A549 (cell line): ENCODE results near the gene IGF1R. TPM values are rescaled to one million over a fixed set of nuclear protein-coding genes. Genes with fewer than 3 reads are reported as not detected.

ENCODE experiments used
- ATAC-seq, 2 experiments: fragments of 200-7000 bp in 1 of 2; fragments of >200 bp in 1 of 2; cut with Nextera tagmentation in 1 of 2; cut with Tn5 transposase in 1 of 2; 3 replicates each; pipeline versions ENCODE4 v1.8.0 to v1.9.1; 2018 to 2020; ENCODE audit warnings: mild to moderate bottlenecking in 1 of 2, moderate library complexity in 1 of 2
- CTCF ChIA-PET: fragments of 300-600 bp; sonication (Branson Sonifier 250); formaldehyde crosslinking; extraction: SDS; loops from one replicate; lab custom pipeline; 2021; ENCODE audit warnings: antibody characterized with exemption, inconsistent platforms; lab: Yijun Ruan, JAX
- POLR2A ChIA-PET: fragments of 350-600 bp; formaldehyde crosslinking; extraction: SDS; loops from one replicate; lab custom pipeline; 2021; ENCODE audit warnings: antibody characterized with exemption, inconsistent platforms; lab: Yijun Ruan, JAX
- DNase-seq, 2 experiments: peaks; one replicate each; pipeline versions ENCODE4 v3.0.0 to v3.0.0-alpha.2; 2011 to 2016; ENCODE audit warnings: low read depth in 1 of 2, low spot score in 1 of 2
- FAIRE-seq: peaks from 2 replicates; lab custom pipeline; 2011; peaks lifted over from hg19 to GRCh38; lab: Jason Lieb, UNC
- H3K27ac ChIP-seq, 2 experiments: fragments of >200 bp; sonication (Bioruptor Twin); formaldehyde crosslinking; 3 replicates each; pipeline ENCODE4 v1.5.1; 2016 to 2017
- H3K4me1 ChIP-seq: fragments of >200 bp; sonication (Bioruptor Twin); formaldehyde crosslinking; 3 replicates; pipeline ENCODE4 v1.6.1; 2016
- H3K4me2 ChIP-seq: fragments of >200 bp; sonication (Bioruptor Twin); formaldehyde crosslinking; 3 replicates; pipeline ENCODE4 v1.6.1; 2016
- H3K4me3 ChIP-seq: fragments of >200 bp; sonication (Bioruptor Twin); formaldehyde crosslinking; 3 replicates; pipeline ENCODE4 v1.5.1; 2016
- H3K9me3 ChIP-seq: fragments of >200 bp; sonication (Bioruptor Twin); formaldehyde crosslinking; 3 replicates; pipeline ENCODE4 v1.6.1; 2016
- CEBPB ChIP-seq, 2 experiments: fragments of >200 bp in 1 of 2; sonication (Bioruptor Twin) in 1 of 2; formaldehyde crosslinking in 1 of 2; IDR thresholded peaks; 2 replicates each; pipeline ENCODE4 v1.6.1; 2012 to 2016
- EHF ChIP-seq: fragments of 250-450 bp; sonication (Bioruptor Pico); IDR thresholded peaks from 2 replicates; pipeline ENCODE4 v1.5.0; 2020; ENCODE audit warnings: mild to moderate bottlenecking
- ELK1 ChIP-seq: fragments of 150-350 bp; IDR thresholded peaks from 2 replicates; pipeline ENCODE4 v1.6.1; 2014; ENCODE audit warnings: low read depth, mild to moderate bottlenecking, low read length
- EP300 ChIP-seq, 2 experiments: fragments of >200 bp; sonication (Bioruptor Twin); formaldehyde crosslinking; IDR thresholded peaks; 2 replicates in 1 of 2; 3 replicates in 1 of 2; pipeline ENCODE4 v1.6.1; 2016 to 2017
- HDAC2 ChIP-seq: fragments of 200-600 bp; sonication (generic); IDR thresholded peaks from 2 replicates; pipeline ENCODE4 v1.6.1; 2016
- HOXA7 ChIP-seq: fragments of 250-450 bp; sonication (Bioruptor Pico); IDR thresholded peaks from 2 replicates; pipeline ENCODE4 v1.5.0; 2020; ENCODE audit warnings: mild to moderate bottlenecking, moderate library complexity
- JUN ChIP-seq, 2 experiments: fragments of >200 bp; sonication (Bioruptor Twin); formaldehyde crosslinking; IDR thresholded peaks; 2 replicates in 1 of 2; 3 replicates in 1 of 2; pipeline ENCODE4 v1.6.1; 2016 to 2017
- MAX ChIP-seq: IDR thresholded peaks from 2 replicates; pipeline ENCODE4 v1.6.1; 2012
- MAZ ChIP-seq: fragments of 150-350 bp; IDR thresholded peaks from 2 replicates; pipeline ENCODE4 v1.6.1; 2014; ENCODE audit warnings: antibody characterized with exemption, low read depth, low read length, borderline replicate concordance
- NFE2L2 ChIP-seq: fragments of 150-350 bp; conservative IDR thresholded peaks from 2 replicates; pipeline ENCODE4 v1.6.1; 2014; ENCODE audit warnings: low read length
- NPAS2 ChIP-seq: fragments of 250-450 bp; sonication (Bioruptor Pico); IDR thresholded peaks from 2 replicates; pipeline ENCODE4 v1.8.0; 2022; ENCODE audit warnings: mild to moderate bottlenecking, moderate library complexity, borderline replicate concordance
- PHF8 ChIP-seq: fragments of 200-600 bp; sonication (generic); IDR thresholded peaks from 2 replicates; pipeline ENCODE4 v1.6.1; 2016; ENCODE audit warnings: low read depth, mild to moderate bottlenecking, antibody characterized with exemption, moderate library complexity, borderline replicate concordance
- POLR2AphosphoS2 ChIP-seq: conservative IDR thresholded peaks from 2 replicates; pipeline ENCODE4 v1.6.1; 2012; ENCODE audit warnings: low read length, improper control_type of control experiment, inconsistent platforms
- REST ChIP-seq: fragments of 200-600 bp; sonication (generic); IDR thresholded peaks from 2 replicates; pipeline ENCODE4 v1.6.1; 2016; ENCODE audit warnings: antibody characterized with exemption, mild to moderate bottlenecking, moderate library complexity
- RNF2 ChIP-seq: fragments of 200-600 bp; sonication (generic); IDR thresholded peaks from 2 replicates; pipeline ENCODE4 v1.6.1; 2016; ENCODE audit warnings: low read depth, mild to moderate bottlenecking, antibody characterized with exemption, moderate library complexity, borderline replicate concordance
- TFCP2L1 ChIP-seq: fragments of 250-450 bp; sonication (Bioruptor Pico); IDR thresholded peaks from 2 replicates; pipeline ENCODE4 v1.5.0; 2021; ENCODE audit warnings: mild to moderate bottlenecking
- ZC3H11A ChIP-seq: fragments of 450-650 bp; IDR thresholded peaks from 2 replicates; pipeline ENCODE4 v1.6.1; 2014; ENCODE audit warnings: antibody characterized with exemption, mild to moderate bottlenecking
- ZFP36 ChIP-seq: fragments of 450-650 bp; IDR thresholded peaks from 2 replicates; pipeline ENCODE4 v1.6.1; 2014; ENCODE audit warnings: borderline replicate concordance; ENCODE audit not compliant: partially characterized antibody
- WGBS: methylation state at CpG from one replicate; pipeline ENCODE4 v1.1.6; 2017; ENCODE audit errors: missing lambda C conversion rate; 5-methylcytosine and 5-hydroxymethylcytosine counted together
- polyA plus RNA-seq, 4 experiments: library from polyadenylated mRNA; depleted of rRNA in 3 of 4; stranded (reverse); fragments of >200 nt; fragmentation: RNase III in 1 of 4; extraction: RNeasy Plus Mini Kit Qiagen cat#74134 plus additional on column Dnase treatment in 1 of 4; gene quantifications; 2 replicates in 3 of 4; 3 replicates in 1 of 4; pipeline ENCODE4 v1.2.3, GENCODE V29; 2011 to 2017
- TF ChIP-seq, protein P1 (sequence below): fragments of 250-450 bp; sonication (Bioruptor Pico); IDR thresholded peaks from 2 replicates; pipeline ENCODE4 v1.5.0; 2020; ENCODE audit warnings: low read depth, mild to moderate bottlenecking, moderate library complexity
- TF ChIP-seq, protein P2 (sequence below): fragments of >200 bp; sonication (Bioruptor Twin); formaldehyde crosslinking; IDR thresholded peaks from 3 replicates; pipeline ENCODE4 v1.6.1; 2016

The IGF1R gene
- polyA plus RNA-seq, 2 of the 4 experiments (the other 2 are of a cell fraction) = 42.6 to 69.5 TPM

- peak in 1 of 2 experiments; percentile 44; a peak in 3 of 6 replicates for ATAC-seq
- WGBS = 20% methylated on average over 4 of the region's 4 CpGs
- peak overlapping the region; percentile 48 for H3K4me2 ChIP-seq
- no peaks in the 10 kb centered on the region for H3K9me3 ChIP-seq
- no peak overlapping the region for H3K4me3 ChIP-seq
- H3K4me1 ChIP-seq = peaks cover 55% of the 10 kb centered on the region
- no peak for FAIRE-seq
- CTCF ChIA-PET = interaction anchor here (0.9 to 1.7 kb wide), 5 partner anchors 10 to 153 kb away, joined by 3 read pairs; no protein-coding TSS in a partner anchor
- peak overlapping the region in 1 of 2 experiments; percentile 30; a peak in 3 of 6 replicates for H3K27ac ChIP-seq
- no peak for TF ChIP-seq JUN (IDR thresholded peaks at IDR 0.05)
- TF ChIP-seq EHF = no peak
- no peak for TF ChIP-seq MAX
- TF ChIP-seq REST = no peak
- TF ChIP-seq ZC3H11A = no peak
- TF ChIP-seq TFCP2L1 (CRISPR knock-in tag) = no peak
- TF ChIP-seq CEBPB (IDR thresholded peaks at IDR 0.05) = no peak
- TF ChIP-seq NFE2L2 = no peak
- no peak for TF ChIP-seq ZFP36
- TF ChIP-seq HOXA7 (CRISPR knock-in tag) = no peak
- TF ChIP-seq, protein P1, sequence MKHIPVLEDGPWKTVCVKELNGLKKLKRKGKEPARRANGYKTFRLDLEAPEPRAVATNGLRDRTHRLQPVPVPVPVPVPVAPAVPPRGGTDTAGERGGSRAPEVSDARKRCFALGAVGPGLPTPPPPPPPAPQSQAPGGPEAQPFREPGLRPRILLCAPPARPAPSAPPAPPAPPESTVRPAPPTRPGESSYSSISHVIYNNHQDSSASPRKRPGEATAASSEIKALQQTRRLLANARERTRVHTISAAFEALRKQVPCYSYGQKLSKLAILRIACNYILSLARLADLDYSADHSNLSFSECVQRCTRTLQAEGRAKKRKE = no peak
- TF ChIP-seq NPAS2 (CRISPR knock-in tag) = no peak
- TF ChIP-seq HDAC2 = no peak
- TF ChIP-seq POLR2AphosphoS2 = no peak
- no peak for TF ChIP-seq RNF2
- TF ChIP-seq PHF8 = no peak
- TF ChIP-seq EP300 (IDR thresholded peaks at IDR 0.05) = no peak
- no peak for TF ChIP-seq MAZ
- no peak for TF ChIP-seq ELK1
- TF ChIP-seq, protein P2, sequence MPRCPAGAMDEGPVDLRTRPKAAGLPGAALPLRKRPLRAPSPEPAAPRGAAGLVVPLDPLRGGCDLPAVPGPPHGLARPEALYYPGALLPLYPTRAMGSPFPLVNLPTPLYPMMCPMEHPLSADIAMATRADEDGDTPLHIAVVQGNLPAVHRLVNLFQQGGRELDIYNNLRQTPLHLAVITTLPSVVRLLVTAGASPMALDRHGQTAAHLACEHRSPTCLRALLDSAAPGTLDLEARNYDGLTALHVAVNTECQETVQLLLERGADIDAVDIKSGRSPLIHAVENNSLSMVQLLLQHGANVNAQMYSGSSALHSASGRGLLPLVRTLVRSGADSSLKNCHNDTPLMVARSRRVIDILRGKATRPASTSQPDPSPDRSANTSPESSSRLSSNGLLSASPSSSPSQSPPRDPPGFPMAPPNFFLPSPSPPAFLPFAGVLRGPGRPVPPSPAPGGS = no peak
- no peak for DNase-seq
- POLR2A ChIA-PET = no interaction called here
These were observed 103.4 kb downstream of the IGF1R start for GRCh38 chr15:98751767-98752166.
